T-cell (primary cell): ENCODE measurements around the gene FBXO15. TPM values are rescaled to one million over a fixed set of nuclear protein-coding genes. Genes with fewer than 3 reads are reported as not detected.

Source experiments
- ATAC-seq, 4 experiments: fragments of 200-7000 bp in 3 of 4; fragments of 150-1000 bp in 1 of 4; cut with Tn5 transposase; replicated peaks in 1 of 4; 1 replicate in 3 of 4; 2 replicates in 1 of 4; pipeline ENCODE4 v1.10.0; 2021; ENCODE audit warnings: moderate library complexity in 3 of 4, mild to moderate bottlenecking in 2 of 4, moderate number of reproducible peaks in 1 of 4
- CTCF ChIA-PET, 2 donors: fragments of 300-600 bp; sonication (Branson Sonifier 250); formaldehyde crosslinking; loops; one replicate each; lab custom pipeline; 2022; ENCODE audit warnings: antibody characterized with exemption in 2 of 2; lab: Charles Lee
- POLR2A ChIA-PET, 2 donors: fragments of 300-600 bp; sonication (Branson Sonifier 250); formaldehyde crosslinking; loops; one replicate each; lab custom pipeline; 2022; ENCODE audit warnings: antibody characterized with exemption in 2 of 2; lab: Charles Lee
- DNase-seq, 35 experiments: peaks; one replicate each; pipeline versions ENCODE4 v3.0.0 to v3.0.0-alpha.2; 2013 to 2023
- H3K27ac ChIP-seq: one replicate; pipeline ENCODE4 v1.5.1; 2013; ENCODE audit warnings: low read length
- H3K27me3 ChIP-seq, 2 experiments: replicated peaks in 1 of 2; 1 replicate in 1 of 2; 2 replicates in 1 of 2; pipeline versions ENCODE4 v1.6.1 to v1.7.0; 2013; ENCODE audit warnings: low read length in 1 of 2, mixed read lengths in 1 of 2; ENCODE audit not compliant: control insufficient read depth in 2 of 2, insufficient read depth in 2 of 2; ENCODE audit errors: extremely low read depth in 1 of 2
- H3K36me3 ChIP-seq, 2 donors: 1 replicate in 1 of 2; 2 replicates in 1 of 2; pipeline versions ENCODE4 v1.6.1 to v1.7.0; 2013; ENCODE audit warnings: low read length in 1 of 2; ENCODE audit not compliant: control insufficient read depth in 2 of 2, insufficient read depth in 1 of 2; ENCODE audit errors: extremely low read depth in 1 of 2
- H3K4me1 ChIP-seq, 2 experiments: 1 replicate in 1 of 2; 2 replicates in 1 of 2; pipeline versions ENCODE4 v1.6.1 to v1.7.0; 2013; ENCODE audit warnings: low read length in 2 of 2, mixed read lengths in 1 of 2; ENCODE audit not compliant: insufficient read depth in 2 of 2, control insufficient read depth in 1 of 2; ENCODE audit errors: extremely low read depth in 1 of 2
- H3K4me3 ChIP-seq, 2 donors: 1 replicate in 1 of 2; 2 replicates in 1 of 2; pipeline versions ENCODE4 v1.5.1 to v1.7.0; 2013; ENCODE audit warnings: mild to moderate bottlenecking in 2 of 2, low read length in 1 of 2, moderate library complexity in 1 of 2; ENCODE audit not compliant: control insufficient read depth in 1 of 2; ENCODE audit errors: extremely low read depth in 1 of 2
- H3K9me3 ChIP-seq: 2 replicates; pipeline ENCODE4 v1.7.0; 2013
- H3K27ac Mint-ChIP-seq, 2 donors: one replicate each; pipeline ENCODE4 v1.8.0; 2020 to 2021; ENCODE audit warnings: mild to moderate bottlenecking in 2 of 2, mixed read lengths in 2 of 2
- H3K27me3 Mint-ChIP-seq, 2 donors: one replicate each; pipeline ENCODE4 v1.8.0; 2021 to 2022; ENCODE audit warnings: mixed read lengths in 2 of 2
- H3K36me3 Mint-ChIP-seq: one replicate; pipeline ENCODE4 v1.8.0; 2021; ENCODE audit warnings: mixed read lengths
- H3K4me1 Mint-ChIP-seq, 3 donors: one replicate each; pipeline ENCODE4 v1.8.0; 2020 to 2022; ENCODE audit warnings: mixed read lengths in 3 of 3, mild to moderate bottlenecking in 1 of 3
- H3K4me3 Mint-ChIP-seq, 3 donors: one replicate each; pipeline ENCODE4 v1.8.0; 2020 to 2022; ENCODE audit warnings: mild to moderate bottlenecking in 3 of 3, mixed read lengths in 3 of 3, moderate library complexity in 3 of 3
- H3K9me3 Mint-ChIP-seq, 3 donors: one replicate each; pipeline ENCODE4 v1.8.0; 2020 to 2022; ENCODE audit warnings: mixed read lengths in 3 of 3
- WGBS: methylation state at CpG from one replicate; pipeline ENCODE4 v1.1.5; 2013; ENCODE audit warnings: missing lambda C conversion rate; ENCODE audit not compliant: insufficient coverage; 5-methylcytosine and 5-hydroxymethylcytosine counted together
- total RNA-seq, 35 experiments: library from RNA in 6 of 35; stranded (reverse) in 6 of 35; fragments of 120-200 nt in 1 of 35; gene quantifications; one replicate each; pipeline versions ENCODE4 v1.2.1 to v1.2.4 and lab custom pipeline; 2013 to 2026

FBXO15 gene
- total RNA-seq, 5 donors from 2014 or later (not counting 1 experiment from before 2014, with no cell fraction given): 1.3 to 2.3 (median 2.2) TPM

- H3K27me3 Mint-ChIP-seq: peaks cover 22 to 29% of the 10 kb centered on the region in 2 donors
- Histone ChIP-seq H3K27ac (no peak overlapping the region), H3K27me3 (peaks cover 0 to 15% of the 10 kb centered on the region in 2 experiments), H3K4me3 (no peak overlapping the region), H3K9me3 (no peaks in the 10 kb centered on the region), H3K36me3 (no peaks in the 10 kb centered on the region), H3K4me1 (no peaks in the 10 kb centered on the region)
- no peak overlapping the region for H3K4me3 Mint-ChIP-seq
- DNase-seq (no peak), ATAC-seq (no peak)
- no CpG with 5 or more reads among the region's 1 CpG for WGBS
- ChIA-PET CTCF (no interaction called here), POLR2A (no interaction called here)
- H3K4me1 Mint-ChIP-seq: no peaks in the 10 kb centered on the region
- H3K27ac Mint-ChIP-seq: no peak overlapping the region
- no peaks in the 10 kb centered on the region for H3K9me3 Mint-ChIP-seq
- no peaks in the 10 kb centered on the region for H3K36me3 Mint-ChIP-seq
Observed at GRCh38 chr18:74178884-74179283, 31.2 kb upstream of the FBXO15 start.

GRCh38 chr18:74175658-74176057 is 28.0 kb upstream of the FBXO15 start:
- H3K4me3 Mint-ChIP-seq: no peak overlapping the region
- Histone ChIP-seq H3K9me3 (no peaks in the 10 kb centered on the region), H3K36me3 (no peaks in the 10 kb centered on the region), H3K4me1 (no peaks in the 10 kb centered on the region), H3K27me3 (peaks cover 0 to 17% of the 10 kb centered on the region in 2 experiments), H3K27ac (no peak overlapping the region), H3K4me3 (no peak overlapping the region)
- H3K9me3 Mint-ChIP-seq: no peaks in the 10 kb centered on the region
- POLR2A ChIA-PET: interaction anchor here in 1 of 2 donors (0.6 kb wide), 1 partner anchor 11 kb away, joined by 3 read pairs; no protein-coding TSS in a partner anchor
- WGBS: no CpG with 5 or more reads among the region's 6 CpGs
- no peak for ATAC-seq
- no peak overlapping the region for H3K27ac Mint-ChIP-seq
- CTCF ChIA-PET: interaction anchor here in 1 of 2 donors (0.5 to 0.7 kb wide), 2 partner anchors 19 to 24 kb away, joined by 4 read pairs; no protein-coding TSS in a partner anchor
- H3K4me1 Mint-ChIP-seq: peaks cover 6 to 11% (median 6%) of the 10 kb centered on the region in 3 donors
- peaks cover 27 to 29% of the 10 kb centered on the region in 2 donors for H3K27me3 Mint-ChIP-seq
- no peak for DNase-seq
- no peaks in the 10 kb centered on the region for H3K36me3 Mint-ChIP-seq

DNA sequence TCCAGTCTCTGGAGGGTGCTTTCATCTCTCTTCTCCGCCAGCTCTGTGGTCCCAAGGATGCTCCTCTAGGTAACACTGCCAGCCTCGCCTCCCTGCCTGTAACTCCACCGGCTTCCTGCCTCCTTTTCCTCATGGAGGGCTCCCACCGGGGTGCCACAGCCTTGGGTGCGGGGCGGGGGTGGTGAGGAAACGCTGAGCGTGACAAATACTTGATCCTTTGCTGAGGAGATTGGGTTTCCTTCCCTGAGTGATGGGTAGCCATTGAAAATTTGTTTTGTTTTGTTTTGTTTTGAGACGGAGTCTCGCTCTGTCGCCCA is 25.8 kb upstream of the FBXO15 start:
- H3K4me1 ChIP-seq: no peaks in the 10 kb centered on the region
- H3K27ac ChIP-seq: no peak overlapping the region
- no peak overlapping the region for H3K27ac Mint-ChIP-seq
- no peaks in the 10 kb centered on the region for H3K9me3 Mint-ChIP-seq
- ChIA-PET POLR2A (no interaction called here), CTCF (no interaction called here)
- H3K4me1 Mint-ChIP-seq: peaks cover 6 to 11% (median 6%) of the 10 kb centered on the region in 3 donors
- no peaks in the 10 kb centered on the region for H3K9me3 ChIP-seq
- peaks cover 0 to 17% of the 10 kb centered on the region in 2 experiments for H3K27me3 ChIP-seq
- no peak overlapping the region for H3K4me3 ChIP-seq
- ATAC-seq (no peak), DNase-seq (no peak)
- peaks cover 28 to 33% of the 10 kb centered on the region in 2 donors for H3K27me3 Mint-ChIP-seq
- 79% methylated on average over 3 of the region's 11 CpGs for WGBS
- no peak overlapping the region for H3K4me3 Mint-ChIP-seq
- H3K36me3 Mint-ChIP-seq: no peaks in the 10 kb centered on the region
- H3K36me3 ChIP-seq: no peaks in the 10 kb centered on the region

DNA sequence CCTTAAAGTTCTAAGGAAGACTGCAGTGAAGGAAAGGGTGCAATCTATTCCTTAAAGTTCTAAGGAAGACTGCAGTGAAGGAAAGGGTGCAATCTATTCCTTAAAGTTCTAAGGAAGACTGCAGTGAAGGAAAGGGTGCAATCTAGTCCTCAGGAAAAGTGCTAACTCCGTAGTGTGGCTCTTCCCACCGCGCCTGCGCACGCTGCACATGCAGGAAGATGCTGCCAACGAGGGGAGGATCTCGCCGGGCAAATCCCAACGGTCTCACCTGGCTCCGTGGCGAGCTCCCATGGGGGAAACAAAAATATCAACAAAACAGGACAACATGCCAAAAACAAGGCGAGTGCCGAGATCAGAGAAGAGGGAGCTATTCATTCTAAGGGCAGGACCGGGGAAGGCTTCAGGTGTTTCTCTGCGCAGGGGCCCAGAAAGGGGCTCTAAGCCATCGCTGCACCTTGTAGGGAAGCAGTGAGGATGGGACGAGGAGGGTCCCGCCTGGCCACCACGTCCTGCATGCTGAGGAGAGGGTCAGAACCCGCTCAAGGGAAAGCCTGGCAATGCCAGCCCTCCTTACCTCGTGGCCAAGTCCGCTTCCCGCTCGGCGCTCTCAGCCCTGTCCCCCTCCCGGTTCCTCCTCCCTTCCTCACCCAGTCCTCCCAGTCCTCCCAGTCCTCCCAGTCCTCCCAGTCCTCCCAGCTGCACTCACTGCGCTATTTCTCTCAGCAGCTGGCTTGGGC is 25.2 kb upstream of the FBXO15 start:
- no peak for ATAC-seq
- H3K27me3 ChIP-seq: peaks cover 0 to 17% of the 10 kb centered on the region in 2 experiments
- no peaks in the 10 kb centered on the region for H3K36me3 ChIP-seq
- ChIA-PET POLR2A (no interaction called here), CTCF (interaction anchor here in 1 of 2 donors (0.9 kb wide), 1 partner anchor 12 kb away, joined by 3 read pairs; no protein-coding TSS in a partner anchor)
- peaks cover 28 to 33% of the 10 kb centered on the region in 2 donors for H3K27me3 Mint-ChIP-seq
- WGBS: 84% methylated on average over 25 of the region's 27 CpGs
- no peaks in the 10 kb centered on the region for H3K36me3 Mint-ChIP-seq
- no peak for DNase-seq
- peaks cover 6 to 11% (median 6%) of the 10 kb centered on the region in 3 donors for H3K4me1 Mint-ChIP-seq
- H3K27ac Mint-ChIP-seq: peak overlapping the region in 1 of 2 donors; percentile 47
- H3K4me3 ChIP-seq: no peak overlapping the region
- H3K27ac ChIP-seq: no peak overlapping the region
- H3K4me1 ChIP-seq: no peaks in the 10 kb centered on the region
- no peaks in the 10 kb centered on the region for H3K9me3 Mint-ChIP-seq
- H3K9me3 ChIP-seq: no peaks in the 10 kb centered on the region
- H3K4me3 Mint-ChIP-seq: no peak overlapping the region

DNA sequence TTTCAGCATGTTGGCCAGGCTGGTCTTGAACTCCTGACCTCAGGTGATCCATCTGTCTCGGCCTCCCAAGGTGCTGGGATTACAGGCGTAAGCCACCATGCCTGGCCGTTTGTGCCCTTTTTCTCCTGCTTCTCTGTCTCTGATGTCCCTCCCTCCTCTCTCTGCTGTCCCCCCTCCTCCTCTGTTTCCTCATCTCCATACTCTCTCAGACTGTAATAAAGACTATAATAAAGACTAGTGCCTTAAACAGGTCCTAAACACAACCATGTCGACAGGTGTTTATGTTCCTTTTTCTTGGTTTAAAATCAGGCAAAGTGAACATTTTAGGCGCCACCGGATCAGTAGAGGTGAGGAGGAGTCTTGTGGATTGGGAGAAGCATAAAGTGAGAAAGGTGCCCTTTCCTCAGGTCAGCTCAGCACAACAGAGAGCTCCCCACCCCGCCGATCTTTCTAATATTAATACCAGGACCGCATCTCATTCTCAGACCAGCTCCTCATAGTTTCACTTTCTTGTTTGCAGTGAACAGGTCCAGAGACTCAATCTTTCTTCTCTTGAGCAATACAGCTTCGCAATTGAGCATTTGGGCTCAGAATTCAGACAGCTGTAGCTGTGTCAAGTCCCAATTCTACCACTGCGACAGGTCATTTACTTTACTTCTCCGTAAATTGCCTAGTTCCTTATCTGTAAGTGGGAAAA is 24.4 kb upstream of the FBXO15 start:
- Histone ChIP-seq H3K9me3 (no peaks in the 10 kb centered on the region), H3K27ac (no peak overlapping the region), H3K4me3 (no peak overlapping the region), H3K36me3 (no peaks in the 10 kb centered on the region), H3K4me1 (no peaks in the 10 kb centered on the region), H3K27me3 (peaks cover 0 to 17% of the 10 kb centered on the region in 2 experiments)
- POLR2A ChIA-PET: no interaction called here
- WGBS: 39% methylated on average over 6 of the region's 12 CpGs
- Mint-ChIP-seq H3K4me3 (peak overlapping the region in 2 of 3 donors; percentile 46 to 51), H3K9me3 (no peaks in the 10 kb centered on the region), H3K27ac (no peak overlapping the region), H3K36me3 (no peaks in the 10 kb centered on the region), H3K4me1 (peaks cover 6 to 11% (median 6%) of the 10 kb centered on the region in 3 donors), H3K27me3 (peaks cover 28 to 32% of the 10 kb centered on the region in 2 donors)
- no peak for DNase-seq
- no peak for ATAC-seq
- CTCF ChIA-PET: interaction anchor here in 1 of 2 donors (0.9 kb wide), 1 partner anchor 11 kb away, joined by 3 read pairs; no protein-coding TSS in a partner anchor

GRCh38 chr18:74166386-74166785 is 18.8 kb upstream of the FBXO15 start:
- Mint-ChIP-seq H3K4me1 (no peaks in the 10 kb centered on the region), H3K4me3 (no peak overlapping the region), H3K36me3 (peaks cover 7% of the 10 kb centered on the region), H3K9me3 (no peaks in the 10 kb centered on the region), H3K27ac (no peak overlapping the region), H3K27me3 (peaks cover 5 to 6% of the 10 kb centered on the region in 2 donors)
- ATAC-seq (no peak), DNase-seq (no peak)
- H3K4me1 ChIP-seq: no peaks in the 10 kb centered on the region
- H3K9me3 ChIP-seq: no peaks in the 10 kb centered on the region
- ChIA-PET POLR2A (no interaction called here), CTCF (no interaction called here)
- H3K36me3 ChIP-seq: peaks cover 0 to 3% of the 10 kb centered on the region in 2 donors
- WGBS: 75% methylated on average over 3 of the region's 7 CpGs
- peaks cover 0 to 3% of the 10 kb centered on the region in 2 experiments for H3K27me3 ChIP-seq
- no peak overlapping the region for H3K27ac ChIP-seq
- no peak overlapping the region for H3K4me3 ChIP-seq
